H1 (cell line): ENCODE measurements around the gene PRRT1. TPM values are rescaled to one million over a fixed set of nuclear protein-coding genes. Genes with fewer than 3 reads are reported as not detected.

Source experiments
- CTCF ChIA-PET: fragments of 300-600 bp; sonication (Branson Sonifier 250); formaldehyde crosslinking; loops from one replicate; lab custom pipeline; 2021; ENCODE audit not compliant: partially characterized antibody; lab: Charles Lee
- POLR2A ChIA-PET: fragments of 300-600 bp; sonication (Branson Sonifier 250); formaldehyde crosslinking; loops from one replicate; lab custom pipeline; 2021; ENCODE audit warnings: inconsistent platforms; ENCODE audit not compliant: partially characterized antibody; lab: Charles Lee
- DNase-seq, 2 experiments: peaks; one replicate each; pipeline versions ENCODE4 v3.0.0 to v3.0.0-alpha.2; 2010 to 2022; ENCODE audit warnings: low spot score in 2 of 2, low read depth in 1 of 2, mixed read lengths in 1 of 2
- FAIRE-seq: peaks from 2 replicates; lab custom pipeline; 2011; peaks lifted over from hg19 to GRCh38; lab: Jason Lieb, UNC
- H2AFZ ChIP-seq: 2 replicates; pipeline ENCODE4 v1.8.1; 2012; ENCODE audit warnings: low read length, inconsistent platforms
- H2AK5ac ChIP-seq: 2 replicates; pipeline ENCODE4 v1.6.1; 2013; ENCODE audit warnings: low read depth, low read length
- H2BK120ac ChIP-seq: replicated peaks from 2 replicates; pipeline ENCODE3; 2013; ENCODE audit warnings: low read depth, low read length, inconsistent platforms
- H2BK12ac ChIP-seq: 2 replicates; pipeline ENCODE4 v1.6.1; 2013; ENCODE audit warnings: low read depth, low read length
- H2BK15ac ChIP-seq: 2 replicates; pipeline ENCODE4 v1.6.1; 2013; ENCODE audit warnings: low read length
- H2BK20ac ChIP-seq: 2 replicates; pipeline ENCODE4 v1.6.1; 2013; ENCODE audit warnings: low read length
- H2BK5ac ChIP-seq: 2 replicates; pipeline ENCODE4 v1.6.1; 2013; ENCODE audit warnings: low read depth, low read length
- H3K14ac ChIP-seq: 2 replicates; pipeline ENCODE4 v1.6.1; 2013; ENCODE audit warnings: inconsistent platforms; ENCODE audit not compliant: insufficient read length
- H3K18ac ChIP-seq: 2 replicates; pipeline ENCODE4 v1.6.1; 2013; ENCODE audit warnings: low read length; ENCODE audit errors: extremely low read depth
- H3K23ac ChIP-seq: 2 replicates; pipeline ENCODE4 v1.6.1; 2013; ENCODE audit warnings: inconsistent platforms; ENCODE audit not compliant: insufficient read length
- H3K23me2 ChIP-seq: 2 replicates; pipeline ENCODE4 v1.6.1; 2013; ENCODE audit warnings: low read depth, low read length
- H3K27ac ChIP-seq: 2 replicates; pipeline ENCODE4 v1.6.1; 2011; ENCODE audit warnings: low read depth, low read length, inconsistent platforms
- H3K27me3 ChIP-seq, 4 experiments: replicated peaks in 1 of 4; 1 replicate in 1 of 4; 2 replicates in 3 of 4; pipeline versions ENCODE4 v1.6.1 to v1.8.1; 2011 to 2013; ENCODE audit warnings: low read length in 3 of 4, mild to moderate bottlenecking in 3 of 4, inconsistent platforms in 2 of 4, mixed read lengths in 2 of 4, moderate library complexity in 1 of 4; ENCODE audit not compliant: control insufficient read depth in 3 of 4, insufficient read depth in 3 of 4; ENCODE audit errors: extremely low read depth in 1 of 4
- H3K36me3 ChIP-seq, 4 experiments: 2 replicates each; pipeline versions ENCODE4 v1.6.1 to v1.8.1; 2011 to 2013; ENCODE audit warnings: mild to moderate bottlenecking in 4 of 4, low read length in 3 of 4, moderate library complexity in 2 of 4, control low read depth in 1 of 4, inconsistent platforms in 1 of 4; ENCODE audit not compliant: insufficient read depth in 4 of 4, control insufficient read depth in 2 of 4
- H3K4ac ChIP-seq: replicated peaks from 2 replicates; pipeline ENCODE3; 2013; ENCODE audit warnings: low read length, low read depth, mixed read lengths, inconsistent platforms; ENCODE audit not compliant: insufficient read length
- H3K4me1 ChIP-seq, 4 experiments: replicated peaks in 1 of 4; 1 replicate in 1 of 4; 2 replicates in 3 of 4; pipeline versions ENCODE4 v1.6.1 to v1.8.1; 2011 to 2013; ENCODE audit warnings: low read length in 3 of 4, inconsistent platforms in 2 of 4, mixed read lengths in 1 of 4; ENCODE audit not compliant: insufficient read depth in 4 of 4, control insufficient read depth in 3 of 4
- H3K4me2 ChIP-seq, 2 experiments: 2 replicates each; pipeline versions ENCODE4 v1.6.1 to v1.8.1; 2011 to 2013; ENCODE audit warnings: low read depth in 2 of 2, low read length in 2 of 2, control low read depth in 1 of 2, inconsistent platforms in 1 of 2, mild to moderate bottlenecking in 1 of 2; ENCODE audit not compliant: insufficient read depth in 1 of 2
- H3K4me3 ChIP-seq, 4 experiments: fragments of 200-600, 300-600 bp in 1 of 4; sonication (generic), shearing (Covaris generic), sonication (Bioruptor Twin) in 1 of 4; 2 replicates each; pipeline versions ENCODE4 v1.5.1 to v1.8.1; 2011 to 2016; ENCODE audit warnings: low read length in 4 of 4, low read depth in 3 of 4, control low read depth in 2 of 4, inconsistent platforms in 2 of 4, mild to moderate bottlenecking in 2 of 4, mixed read lengths in 1 of 4, moderate library complexity in 1 of 4; ENCODE audit not compliant: insufficient read depth in 2 of 4; ENCODE audit errors: extremely low read depth in 1 of 4
- H3K56ac ChIP-seq: replicated peaks from 2 replicates; pipeline ENCODE3; 2013; ENCODE audit warnings: low read depth, mild to moderate bottlenecking, mixed read lengths, low read length, inconsistent platforms; ENCODE audit not compliant: insufficient read length
- H3K79me1 ChIP-seq: 2 replicates; pipeline ENCODE4 v1.6.1; 2013; ENCODE audit warnings: low read depth, low read length, control low read depth
- H3K79me2 ChIP-seq, 2 experiments: 2 replicates each; pipeline versions ENCODE4 v1.6.1 to v1.8.1; 2012 to 2013; ENCODE audit warnings: low read length in 2 of 2, mild to moderate bottlenecking in 2 of 2, inconsistent platforms in 1 of 2; ENCODE audit not compliant: insufficient read depth in 2 of 2, control insufficient read depth in 1 of 2
- H3K9ac ChIP-seq, 4 experiments: replicated peaks in 1 of 4; 1 replicate in 1 of 4; 2 replicates in 3 of 4; pipeline versions ENCODE4 v1.6.1 to v1.8.1; 2011 to 2013; ENCODE audit warnings: low read depth in 3 of 4, low read length in 3 of 4, control low read depth in 2 of 4, mild to moderate bottlenecking in 2 of 4, moderate library complexity in 2 of 4, inconsistent platforms in 1 of 4; ENCODE audit errors: extremely low read depth in 1 of 4
- H3K9me3 ChIP-seq, 2 experiments: 2 replicates each; pipeline versions ENCODE4 v1.6.1 to v1.8.1; 2012 to 2013; ENCODE audit warnings: mild to moderate bottlenecking in 2 of 2, moderate library complexity in 2 of 2, control low read depth in 1 of 2, inconsistent platforms in 1 of 2, low read depth in 1 of 2, low read length in 1 of 2, mixed read lengths in 1 of 2; ENCODE audit not compliant: insufficient read depth in 2 of 2
- H4K20me1 ChIP-seq, 2 experiments: replicated peaks in 1 of 2; 2 replicates each; pipeline versions ENCODE3 to v1.8.1; 2011 to 2013; ENCODE audit warnings: inconsistent platforms in 2 of 2, low read length in 2 of 2, mild to moderate bottlenecking in 1 of 2; ENCODE audit not compliant: insufficient read depth in 2 of 2, control insufficient read depth in 1 of 2
- H4K5ac ChIP-seq: 2 replicates; pipeline ENCODE4 v1.6.1; 2013; ENCODE audit warnings: low read length, low read depth, mixed read lengths, inconsistent platforms; ENCODE audit not compliant: insufficient read length
- H4K8ac ChIP-seq: 2 replicates; pipeline ENCODE4 v1.8.0; 2013; ENCODE audit warnings: mild to moderate bottlenecking, moderate library complexity, low read length, inconsistent platforms; ENCODE audit not compliant: insufficient read depth; ENCODE audit errors: extremely low read depth
- H4K91ac ChIP-seq: replicated peaks from 2 replicates; pipeline ENCODE3; 2013; ENCODE audit warnings: low read length, mixed read lengths, inconsistent platforms; ENCODE audit not compliant: insufficient read length
- BRCA1 ChIP-seq: IDR thresholded peaks from 2 replicates; pipeline ENCODE4 v1.6.1; 2012; ENCODE audit warnings: low read depth, low read length, improper control_type of control experiment
- KDM1A ChIP-seq: fragments of 200-600, 300-600 bp; sonication (generic); IDR thresholded peaks from 2 replicates; pipeline ENCODE4 v1.7.1; 2016; ENCODE audit warnings: mild to moderate bottlenecking, low read length, borderline replicate concordance
- polyA plus RNA-seq, 7 experiments: library from polyadenylated mRNA; depleted of rRNA in 3 of 7; stranded (reverse) in 5 of 7; unstranded in 2 of 7; fragments of >200 nt in 5 of 7; fragments of 200-250 nt in 2 of 7; gene quantifications; 1 replicate in 5 of 7; 2 replicates in 1 of 7; 4 replicates in 1 of 7; pipeline versions ENCODE4 v1.2.1 to v1.2.3, GENCODE V29; 2011 to 2013; ENCODE audit warnings: missing spikeins in 2 of 7, mixed read lengths in 2 of 7
- total RNA-seq: library from RNA; stranded (reverse); fragmentation: NEBNext Ultra II Directional; extraction: Animal tissue kit (Norgen Biotek cat#: 25700); gene quantifications from 2 replicates; pipeline ENCODE4 v1.2.1, GENCODE V29; 2021

Gene PRRT1
- total and polyA plus RNA-seq, 2 of the 8 experiments (the other 6 are each of a cell fraction or from before 2014, with no cell fraction given), result 0.71 to 2.8 TPM

- no peaks in the 10 kb centered on the region for H3K27me3 ChIP-seq
- no peak within 1 kb of the TSS for H4K5ac ChIP-seq
- H3K4me1 ChIP-seq, result peaks cover 0 to 5% (median 2%) of the 10 kb centered on the region in 4 experiments; a peak in 3 of 7 replicates
- no peak within 1 kb of the TSS for H3K23ac ChIP-seq
- DNase-seq (no peak), FAIRE-seq (no peak)
- no peak within 1 kb of the TSS for H2AK5ac ChIP-seq
- no peak within 1 kb of the TSS for H2BK120ac ChIP-seq
- H2AFZ ChIP-seq, result no peak within 1 kb of the TSS
- H3K4me3 ChIP-seq, result no peak within 1 kb of the TSS
- no peaks in the 10 kb centered on the region for H3K23me2 ChIP-seq
- H4K20me1 ChIP-seq, result peaks cover 4 to 5% of the 10 kb centered on the region in 2 experiments
- no peak within 1 kb of the TSS for H3K56ac ChIP-seq
- CTCF ChIA-PET, result interaction anchor here (0.7 to 6.7 kb wide), 8 partner anchors 10 to 45 kb away, joined by 3 to 72 read pairs (median 3); partner anchors contain the start of gene PRRT1
- H3K9me3 ChIP-seq, result no peaks in the 10 kb centered on the region
- no peak within 1 kb of the TSS for H2BK20ac ChIP-seq
- H3K4me2 ChIP-seq, result no peak within 1 kb of the TSS
- H3K18ac ChIP-seq, result no peak within 1 kb of the TSS
- H3K79me1 ChIP-seq, result no peaks in the 10 kb centered on the region
- H3K27ac ChIP-seq, result no peak within 1 kb of the TSS
- H4K91ac ChIP-seq, result no peak within 1 kb of the TSS
- POLR2A ChIA-PET, result interaction anchor here (0.8 to 6.8 kb wide), 11 partner anchors 10 to 55 kb away, joined by 3 to 49 read pairs (median 6); partner anchors contain the start of genes AGPAT1, ATF6B, PRRT1 and TNXB
- H4K8ac ChIP-seq, result no peak within 1 kb of the TSS
- no peaks in the 10 kb centered on the region for H3K79me2 ChIP-seq
- no peak within 1 kb of the TSS for H2BK5ac ChIP-seq
- no peak within 1 kb of the TSS for H3K9ac ChIP-seq
- no peak within 1 kb of the TSS for H2BK12ac ChIP-seq
- TF ChIP-seq KDM1A (no peak), BRCA1 (no peak)
- H3K14ac ChIP-seq, result no peak within 1 kb of the TSS
- peaks cover 2 to 21% (median 14%) of the 10 kb centered on the region in 4 experiments; a peak in 7 of 8 replicates for H3K36me3 ChIP-seq
- peak within 1 kb of the TSS; percentile 53 for H3K4ac ChIP-seq
- H2BK15ac ChIP-seq, result no peak within 1 kb of the TSS
Measured at GRCh38 chr6:32164295-32164694, 12.6 kb upstream of the PRRT1 start, which contains the start of gene EGFL8. Gene EGFL8, plus strand, starts transcription at chr6:32164595. Its CDS starts 1,571 bp downstream, at chr6:32166166.
